Mononuclear cell (primary cell): ENCODE measurements around the gene GALNT1. TPM values are rescaled to one million over a fixed set of nuclear protein-coding genes. Genes with fewer than 3 reads are reported as not detected.
"Not testable (repeated sequence)": the region's sequence is repeated elsewhere in the genome, so short reads cannot be mapped to it uniquely, and the experiment has no call there.

Experiments used
- H3K27me3 ChIP-seq: 2 replicates; pipeline ENCODE4 v1.6.0; 2011; ENCODE audit warnings: low read length, control low read depth; ENCODE audit not compliant: insufficient read depth
- H3K4me1 ChIP-seq: 2 replicates; pipeline ENCODE4 v1.5.1; 2011; ENCODE audit warnings: mild to moderate bottlenecking, low read length, control low read depth; ENCODE audit not compliant: insufficient read depth
- H3K4me3 ChIP-seq: 2 replicates; pipeline ENCODE4 v1.5.1; 2011; ENCODE audit warnings: mild to moderate bottlenecking, low read length, moderate library complexity
- H3K9me3 ChIP-seq: 2 replicates; pipeline ENCODE4 v1.5.1; 2011; ENCODE audit warnings: low read depth, mild to moderate bottlenecking, control low read depth, low read length
- total RNA-seq: library from RNA; depleted of rRNA; stranded (reverse); fragments of >200 nt; gene quantifications from one replicate; pipeline ENCODE4 v1.2.3, GENCODE V29; 2012

Gene GALNT1
- total RNA-seq: 50.4 TPM

DNA sequence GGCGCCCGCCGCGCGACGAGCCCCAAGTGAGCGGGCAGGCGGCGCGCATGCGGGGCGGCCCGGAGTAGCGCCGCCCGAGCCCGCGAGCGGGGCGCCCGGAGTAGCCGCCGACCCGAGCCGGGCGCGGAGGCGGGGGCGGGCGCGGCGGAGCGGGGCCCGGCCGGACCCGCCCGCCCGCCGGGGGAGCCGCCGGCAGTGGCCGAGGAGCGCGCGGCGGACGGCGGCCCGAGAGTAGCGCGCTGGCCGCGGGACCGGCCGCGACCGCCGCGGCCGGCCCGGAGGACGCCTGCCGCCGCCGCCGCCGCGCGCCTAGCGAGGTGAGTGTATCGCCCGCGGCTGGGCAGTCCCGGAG lies at the start of gene GALNT1:
Gene GALNT1, plus strand, starts transcription at position 195 of the 352 bp plus-strand sequence. CDS start 72,923 bp downstream, outside the sequence.
- Histone ChIP-seq H3K27me3 (peaks cover 2% of the 10 kb centered on the region), H3K4me3 (peak within 1 kb of the TSS; percentile 66), H3K9me3 (no peaks in the 10 kb centered on the region), H3K4me1 (peaks cover 21% of the 10 kb centered on the region)

DNA sequence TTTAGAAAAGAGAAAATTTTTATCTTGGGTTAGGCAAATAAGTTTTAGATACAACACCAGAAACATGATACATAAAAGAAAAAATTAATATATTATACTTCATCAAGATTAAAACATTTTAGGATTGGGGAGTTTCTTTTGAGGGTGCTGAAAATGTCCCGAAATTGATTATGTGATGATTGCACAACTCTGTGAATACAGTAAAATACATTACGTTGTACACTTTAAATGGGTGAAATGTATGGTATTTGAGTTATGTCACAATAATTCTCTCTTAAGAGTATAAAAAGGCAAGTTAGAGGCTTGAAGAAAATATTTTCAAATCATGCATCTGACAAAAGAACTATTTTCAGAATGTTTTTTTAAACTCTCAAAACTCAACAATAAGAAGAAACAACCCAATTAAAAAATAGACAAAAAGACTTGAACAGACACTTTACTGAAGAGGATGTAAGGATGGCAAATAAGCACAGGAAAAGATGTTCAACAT lies 47.6 kb upstream of the GALNT1 start:
- Histone ChIP-seq H3K4me1 (no peaks in the 10 kb centered on the region), H3K4me3 (no peak overlapping the region), H3K27me3 (no peaks in the 10 kb centered on the region), H3K9me3 (peaks cover 8% of the 10 kb centered on the region)

GRCh38 chr18:35535297-35535696 lies 46.2 kb upstream of the GALNT1 start:
- Histone ChIP-seq H3K4me1 (no peaks in the 10 kb centered on the region), H3K9me3 (peaks cover 8% of the 10 kb centered on the region), H3K27me3 (no peaks in the 10 kb centered on the region), H3K4me3 (no peak overlapping the region)

DNA sequence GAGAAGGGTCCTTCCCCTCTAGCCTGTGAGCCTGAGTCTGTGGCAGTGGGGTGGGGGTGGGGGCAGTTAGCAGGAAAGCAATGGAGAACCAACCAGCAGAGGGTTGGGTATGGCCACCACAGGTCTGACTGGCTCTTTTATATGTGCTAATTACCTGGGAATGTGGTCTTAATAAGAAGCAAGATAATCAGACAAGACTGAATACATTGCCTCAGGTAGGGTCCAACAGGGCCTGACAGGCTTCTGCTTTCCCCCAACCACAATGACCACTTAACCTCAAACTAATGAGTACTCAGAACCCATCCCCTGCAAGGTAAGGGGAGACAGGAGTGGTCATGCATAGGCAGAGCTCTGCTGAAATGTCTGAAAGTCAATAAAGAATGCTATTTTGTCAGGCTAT lies 39.2 kb upstream of the GALNT1 start:
- H3K4me3 ChIP-seq: no peak overlapping the region
- no peaks in the 10 kb centered on the region for H3K27me3 ChIP-seq
- H3K4me1 ChIP-seq: no peaks in the 10 kb centered on the region
- no peaks in the 10 kb centered on the region for H3K9me3 ChIP-seq

GRCh38 chr18:35547008-35547605 lies 34.4 kb upstream of the GALNT1 start:
- H3K4me1 ChIP-seq: no peaks in the 10 kb centered on the region
- no peak overlapping the region for H3K4me3 ChIP-seq
- H3K27me3 ChIP-seq: no peaks in the 10 kb centered on the region
- H3K9me3 ChIP-seq: no peaks in the 10 kb centered on the region

DNA sequence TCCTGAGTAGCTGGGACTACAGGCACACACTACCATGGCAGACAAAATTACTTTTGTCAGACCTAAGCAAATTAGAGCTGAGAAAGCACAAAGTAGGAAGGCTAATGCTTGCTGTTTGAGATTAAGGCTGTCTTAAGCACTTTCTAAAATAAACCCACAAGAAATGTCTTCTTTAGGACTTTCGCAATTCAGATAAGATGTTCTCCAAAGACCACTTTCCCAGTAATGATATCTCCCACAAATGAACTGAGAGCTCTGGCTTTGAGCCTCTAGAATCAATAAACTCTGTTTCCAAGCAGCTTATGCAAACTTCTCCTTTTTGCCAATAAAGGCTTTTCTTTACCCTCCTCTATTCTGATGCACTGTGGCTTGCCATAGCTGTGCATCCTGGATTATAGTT lies 32.0 kb upstream of the GALNT1 start:
- Histone ChIP-seq H3K27me3 (no peaks in the 10 kb centered on the region), H3K4me3 (no peak overlapping the region), H3K9me3 (no peaks in the 10 kb centered on the region), H3K4me1 (no peaks in the 10 kb centered on the region)

DNA sequence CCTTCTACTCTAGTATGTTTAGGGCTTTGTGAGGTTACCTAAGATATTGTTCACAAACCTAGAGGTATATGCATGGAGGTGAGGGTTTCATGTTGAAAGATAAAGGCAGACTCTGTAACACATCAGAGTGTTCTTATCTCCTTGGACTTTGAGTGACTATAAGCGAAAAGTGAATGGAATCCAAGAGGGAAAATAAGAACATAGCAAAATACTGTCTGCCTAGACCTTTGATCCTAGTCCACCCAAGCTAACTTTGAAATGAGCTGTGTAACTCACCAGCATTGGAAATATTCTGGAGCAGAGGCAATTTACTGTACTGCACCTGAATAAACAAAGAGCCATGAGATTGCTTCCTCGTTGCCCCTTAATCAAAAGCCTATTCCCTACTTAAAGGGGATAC lies 28.2 kb upstream of the GALNT1 start:
- Histone ChIP-seq H3K4me3 (no peak overlapping the region), H3K9me3 (no peaks in the 10 kb centered on the region), H3K4me1 (no peaks in the 10 kb centered on the region), H3K27me3 (no peaks in the 10 kb centered on the region)

DNA sequence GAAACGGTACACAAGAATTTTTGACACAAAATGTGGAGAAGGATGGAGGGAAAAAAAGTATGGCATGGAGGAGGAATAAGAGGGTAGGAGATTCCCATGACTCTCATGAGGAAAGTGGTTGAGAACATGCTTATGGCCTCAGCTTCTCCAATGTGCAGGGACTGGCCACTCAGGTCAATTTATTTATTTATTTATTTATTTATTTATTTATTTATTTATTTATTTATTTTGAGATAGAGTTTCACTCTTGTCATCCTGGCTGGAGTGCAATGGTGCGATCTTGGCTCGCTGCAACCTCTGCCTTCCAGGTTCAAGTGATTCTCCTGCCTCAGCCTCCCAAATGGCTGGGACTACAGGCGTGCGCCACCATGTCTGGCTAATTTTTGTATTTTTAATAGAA lies 26.0 kb upstream of the GALNT1 start:
- not testable (repeated sequence) for H3K27me3 ChIP-seq, H3K4me1 ChIP-seq, H3K4me3 ChIP-seq, H3K9me3 ChIP-seq

GRCh38 chr18:35559867-35560266 lies 21.7 kb upstream of the GALNT1 start:
- Histone ChIP-seq H3K4me1 (no peaks in the 10 kb centered on the region), H3K27me3 (no peaks in the 10 kb centered on the region), H3K4me3 (no peak overlapping the region), H3K9me3 (no peaks in the 10 kb centered on the region)

- Histone ChIP-seq H3K9me3 (no peaks in the 10 kb centered on the region), H3K4me1 (no peaks in the 10 kb centered on the region), H3K27me3 (no peaks in the 10 kb centered on the region), H3K4me3 (no peak overlapping the region)
These were observed 16.6 kb upstream of the GALNT1 start for GRCh38 chr18:35564795-35565453.

DNA sequence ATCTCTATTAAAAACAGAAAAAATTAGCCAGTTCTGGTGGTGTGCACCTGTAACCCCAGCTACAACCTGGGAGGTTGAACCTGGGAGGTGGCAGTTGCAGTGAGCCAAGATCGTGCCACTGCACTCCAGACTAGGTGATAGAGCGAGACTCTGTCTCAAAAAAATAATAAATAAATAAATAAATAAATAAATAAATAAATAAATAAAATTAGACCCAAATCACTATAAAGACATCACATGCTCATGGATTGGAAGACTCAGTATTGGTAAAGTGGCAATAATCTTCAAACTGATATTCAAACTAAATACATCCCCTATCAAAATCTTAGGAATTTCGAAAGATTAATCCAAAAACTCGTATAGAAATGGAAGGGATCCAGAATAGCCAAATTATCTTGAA lies 15.5 kb upstream of the GALNT1 start:
- no peaks in the 10 kb centered on the region for H3K27me3 ChIP-seq
- no peaks in the 10 kb centered on the region for H3K4me1 ChIP-seq
- H3K4me3 ChIP-seq: no peak overlapping the region
- H3K9me3 ChIP-seq: no peaks in the 10 kb centered on the region

- Histone ChIP-seq H3K9me3 (no peaks in the 10 kb centered on the region), H3K4me1 (no peaks in the 10 kb centered on the region), H3K27me3 (no peaks in the 10 kb centered on the region), H3K4me3 (no peak overlapping the region)
These were observed 11.4 kb upstream of the GALNT1 start for GRCh38 chr18:35570182-35570581.

DNA sequence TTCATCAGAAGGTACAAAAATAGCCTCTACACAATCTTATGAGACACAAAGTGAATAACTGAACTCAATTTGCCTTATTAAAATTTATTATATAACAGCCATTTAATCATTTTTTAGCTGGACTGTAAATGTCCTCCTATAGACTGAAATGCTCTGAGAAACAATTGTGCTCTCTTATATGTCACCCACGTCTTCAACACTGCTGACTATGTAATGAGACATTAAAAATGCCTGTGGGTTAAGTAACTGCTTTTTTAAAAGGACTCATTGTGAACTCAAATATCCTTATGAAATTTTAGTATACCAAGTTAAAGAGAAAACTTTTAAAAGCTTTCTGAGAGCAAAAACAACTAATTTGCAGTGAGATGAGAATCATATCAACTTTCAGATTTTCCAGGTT lies 10.4 kb upstream of the GALNT1 start:
- no peaks in the 10 kb centered on the region for H3K4me1 ChIP-seq
- no peaks in the 10 kb centered on the region for H3K27me3 ChIP-seq
- no peaks in the 10 kb centered on the region for H3K9me3 ChIP-seq
- no peak overlapping the region for H3K4me3 ChIP-seq

GRCh38 chr18:35572644-35573043 lies 8.9 kb upstream of the GALNT1 start:
- Histone ChIP-seq H3K9me3 (no peaks in the 10 kb centered on the region), H3K27me3 (no peaks in the 10 kb centered on the region), H3K4me1 (no peaks in the 10 kb centered on the region), H3K4me3 (no peak overlapping the region)

- H3K4me1 ChIP-seq: no peaks in the 10 kb centered on the region
- H3K4me3 ChIP-seq: no peak overlapping the region
- H3K27me3 ChIP-seq: no peaks in the 10 kb centered on the region
- H3K9me3 ChIP-seq: no peaks in the 10 kb centered on the region
These were observed 8.0 kb upstream of the GALNT1 start for GRCh38 chr18:35573531-35573930.

- not testable (repeated sequence) for H3K27me3 ChIP-seq, H3K9me3 ChIP-seq
These were observed 5.2 kb upstream of the GALNT1 start for GRCh38 chr18:35576240-35576845.

More at GRCh38 chr18:35576240-35576845, 5.2 kb upstream of the GALNT1 start:
- H3K4me1 ChIP-seq, H3K4me3 ChIP-seq: not testable (repeated sequence)
